Activated T-cell treated with anti-CD3 and anti-CD28 coated beads, Interleukin-2, amount 50 U/mL, for 24 hours (primary cell): ENCODE data around the gene ACP1.
A peak's percentile ranks its signal among the peaks of the same experiment; 100 is the strongest.

ENCODE experiments used
- DNase-seq: peaks from one replicate; pipeline ENCODE4 v3.0.0-alpha.2; 2020
- H3K27ac Mint-ChIP-seq: 2 replicates; pipeline ENCODE4 v1.8.0; 2020; ENCODE audit warnings: mild to moderate bottlenecking, mixed read lengths
- H3K27me3 Mint-ChIP-seq: 2 replicates; pipeline ENCODE4 v1.8.0; 2020; ENCODE audit warnings: mixed read lengths
- H3K36me3 Mint-ChIP-seq: 2 replicates; pipeline ENCODE4 v1.8.0; 2020; ENCODE audit warnings: low read depth, mixed read lengths
- H3K4me1 Mint-ChIP-seq: 2 replicates; pipeline ENCODE4 v1.8.0; 2020; ENCODE audit warnings: low read depth, mixed read lengths
- H3K4me3 Mint-ChIP-seq: 2 replicates; pipeline ENCODE4 v1.8.0; 2020; ENCODE audit warnings: mild to moderate bottlenecking, moderate library complexity, mixed read lengths
- H3K9me3 Mint-ChIP-seq: 2 replicates; pipeline ENCODE4 v1.8.0; 2020; ENCODE audit warnings: mixed read lengths

The ACP1 gene

GRCh38 chr2:264493-265468 is at the start of gene ACP1:
TSS of gene ACP1 (plus strand) at chr2:264947. CDS start at chr2:264965, 18 bp downstream.
- DNase-seq, result peak; percentile 96
- no peaks in the 10 kb centered on the region for H3K9me3 Mint-ChIP-seq
- peaks cover 77% of the 10 kb centered on the region for H3K36me3 Mint-ChIP-seq
- peak within 1 kb of the TSS; percentile 97 for H3K4me3 Mint-ChIP-seq
- H3K27me3 Mint-ChIP-seq, result no peaks in the 10 kb centered on the region
- peak within 1 kb of the TSS; percentile 97 for H3K27ac Mint-ChIP-seq
- H3K4me1 Mint-ChIP-seq, result peaks cover 50% of the 10 kb centered on the region

- no peak overlapping the region for H3K27ac Mint-ChIP-seq
- H3K4me1 Mint-ChIP-seq, result no peaks in the 10 kb centered on the region
- H3K36me3 Mint-ChIP-seq, result peaks cover 29% of the 10 kb centered on the region
- H3K9me3 Mint-ChIP-seq, result no peaks in the 10 kb centered on the region
- H3K27me3 Mint-ChIP-seq, result no peaks in the 10 kb centered on the region
- H3K4me3 Mint-ChIP-seq, result no peak overlapping the region
- no peak for DNase-seq
Observed at GRCh38 chr2:216068-216467, 48.7 kb upstream of the ACP1 start.

- Mint-ChIP-seq H3K4me1 (peaks cover 1% of the 10 kb centered on the region), H3K27ac (no peak overlapping the region), H3K4me3 (no peak overlapping the region), H3K27me3 (no peaks in the 10 kb centered on the region), H3K9me3 (no peaks in the 10 kb centered on the region), H3K36me3 (peaks cover 75% of the 10 kb centered on the region)
- no peak for DNase-seq
Observed at GRCh38 chr2:223451-223850, 41.3 kb upstream of the ACP1 start.

- Mint-ChIP-seq H3K27ac (no peak overlapping the region), H3K9me3 (no peaks in the 10 kb centered on the region), H3K4me3 (no peak overlapping the region), H3K36me3 (peaks cover 75% of the 10 kb centered on the region), H3K4me1 (peaks cover 3% of the 10 kb centered on the region), H3K27me3 (no peaks in the 10 kb centered on the region)
- no peak for DNase-seq
Observed at GRCh38 chr2:223971-224760, 40.6 kb upstream of the ACP1 start.

- H3K27ac Mint-ChIP-seq, result no peak overlapping the region
- H3K9me3 Mint-ChIP-seq, result no peaks in the 10 kb centered on the region
- peaks cover 3% of the 10 kb centered on the region for H3K4me1 Mint-ChIP-seq
- no peak for DNase-seq
- H3K36me3 Mint-ChIP-seq, result peaks cover 73% of the 10 kb centered on the region
- H3K4me3 Mint-ChIP-seq, result no peak overlapping the region
- H3K27me3 Mint-ChIP-seq, result no peaks in the 10 kb centered on the region
Observed at GRCh38 chr2:228115-228514, 36.6 kb upstream of the ACP1 start.

GRCh38 chr2:228518-229278 is 36.0 kb upstream of the ACP1 start:
- Mint-ChIP-seq H3K4me3 (no peak overlapping the region), H3K9me3 (no peaks in the 10 kb centered on the region), H3K27me3 (no peaks in the 10 kb centered on the region), H3K27ac (no peak overlapping the region), H3K36me3 (peaks cover 72% of the 10 kb centered on the region), H3K4me1 (peaks cover 3% of the 10 kb centered on the region)
- no peak for DNase-seq

GRCh38 chr2:231521-232185 is 33.1 kb upstream of the ACP1 start:
- H3K4me1 Mint-ChIP-seq, result peaks cover 3% of the 10 kb centered on the region
- no peak for DNase-seq
- no peaks in the 10 kb centered on the region for H3K9me3 Mint-ChIP-seq
- no peak overlapping the region for H3K4me3 Mint-ChIP-seq
- peaks cover 62% of the 10 kb centered on the region for H3K36me3 Mint-ChIP-seq
- no peaks in the 10 kb centered on the region for H3K27me3 Mint-ChIP-seq
- no peak overlapping the region for H3K27ac Mint-ChIP-seq

GRCh38 chr2:233030-233429 is 31.7 kb upstream of the ACP1 start:
- DNase-seq, result no peak
- Mint-ChIP-seq H3K27ac (no peak overlapping the region), H3K4me1 (peaks cover 1% of the 10 kb centered on the region), H3K36me3 (peaks cover 59% of the 10 kb centered on the region), H3K9me3 (no peaks in the 10 kb centered on the region), H3K4me3 (no peak overlapping the region), H3K27me3 (no peaks in the 10 kb centered on the region)

- no peaks in the 10 kb centered on the region for H3K4me1 Mint-ChIP-seq
- no peak for DNase-seq
- peaks cover 60% of the 10 kb centered on the region for H3K36me3 Mint-ChIP-seq
- H3K4me3 Mint-ChIP-seq, result no peak overlapping the region
- H3K27ac Mint-ChIP-seq, result no peak overlapping the region
- H3K27me3 Mint-ChIP-seq, result no peaks in the 10 kb centered on the region
- no peaks in the 10 kb centered on the region for H3K9me3 Mint-ChIP-seq
Observed at GRCh38 chr2:234421-234820, 30.3 kb upstream of the ACP1 start.

GRCh38 chr2:236993-237539 is 27.7 kb upstream of the ACP1 start:
- Mint-ChIP-seq H3K27me3 (no peaks in the 10 kb centered on the region), H3K4me1 (no peaks in the 10 kb centered on the region), H3K9me3 (no peaks in the 10 kb centered on the region), H3K4me3 (no peak overlapping the region), H3K36me3 (peaks cover 64% of the 10 kb centered on the region), H3K27ac (no peak overlapping the region)
- DNase-seq, result no peak

GRCh38 chr2:237878-238277 is 26.9 kb upstream of the ACP1 start:
- Mint-ChIP-seq H3K4me1 (no peaks in the 10 kb centered on the region), H3K36me3 (peaks cover 67% of the 10 kb centered on the region)

GRCh38 chr2:238431-238830 is 26.3 kb upstream of the ACP1 start:
- H3K4me3 Mint-ChIP-seq, result no peak overlapping the region
- H3K27ac Mint-ChIP-seq, result no peak overlapping the region
- DNase-seq, result no peak
- no peaks in the 10 kb centered on the region for H3K4me1 Mint-ChIP-seq
- H3K36me3 Mint-ChIP-seq, result peaks cover 68% of the 10 kb centered on the region
- H3K9me3 Mint-ChIP-seq, result no peaks in the 10 kb centered on the region
- no peaks in the 10 kb centered on the region for H3K27me3 Mint-ChIP-seq

More at GRCh38 chr2:237878-238277, 26.9 kb upstream of the ACP1 start:
- Mint-ChIP-seq H3K9me3 (no peaks in the 10 kb centered on the region), H3K4me3 (no peak overlapping the region), H3K27me3 (no peaks in the 10 kb centered on the region), H3K27ac (no peak overlapping the region)
- DNase-seq, result no peak

- H3K4me3 Mint-ChIP-seq, result no peak overlapping the region
- DNase-seq, result no peak
- no peaks in the 10 kb centered on the region for H3K9me3 Mint-ChIP-seq
- no peaks in the 10 kb centered on the region for H3K4me1 Mint-ChIP-seq
- H3K36me3 Mint-ChIP-seq, result peaks cover 68% of the 10 kb centered on the region
- H3K27ac Mint-ChIP-seq, result no peak overlapping the region
- H3K27me3 Mint-ChIP-seq, result no peaks in the 10 kb centered on the region
Observed at GRCh38 chr2:238869-239268, 25.9 kb upstream of the ACP1 start.

- no peak for DNase-seq
- no peaks in the 10 kb centered on the region for H3K9me3 Mint-ChIP-seq
- H3K27me3 Mint-ChIP-seq, result no peaks in the 10 kb centered on the region
- peaks cover 5% of the 10 kb centered on the region for H3K4me1 Mint-ChIP-seq
- peaks cover 73% of the 10 kb centered on the region for H3K36me3 Mint-ChIP-seq
- H3K4me3 Mint-ChIP-seq, result no peak overlapping the region
- H3K27ac Mint-ChIP-seq, result no peak overlapping the region
Observed at GRCh38 chr2:244547-244946, 20.2 kb upstream of the ACP1 start.
